ENCODE results near the gene TNFRSF1B. TPM values are rescaled to one million over a fixed set of nuclear protein-coding genes. Genes with fewer than 3 reads are reported as not detected.

TNFRSF1B gene
- total and polyA plus RNA-seq, 2 of the 8 experiments (the other 6 are each of a cell fraction or from before 2014, with no cell fraction given), result 1.7 to 2.9 TPM

GRCh38 chr1:12183095-12183794, 16.5 kb downstream of the TNFRSF1B start (continued):
- no peak for TF ChIP-seq TCF12 (IDR thresholded peaks at IDR 0.05; ENCODE audit: low read depth, low read length)
- TF ChIP-seq CEBPB (IDR thresholded peaks at IDR 0.05; ENCODE audit: low read depth, low read length), result no peak
- TF ChIP-seq JUND (IDR thresholded peaks at IDR 0.05; ENCODE audit: low read length), result no peak
- no peak for TF ChIP-seq SIRT6 (IDR thresholded peaks at IDR 0.05; ENCODE audit: low read length)
- TF ChIP-seq SAP30 (IDR thresholded peaks at IDR 0.05; ENCODE audit: insufficient read depth, insufficient replicate concordance, low read length), result no peak

Measured in H1 (cell line).